HepG2 (cell line): ENCODE data around the gene SOSTDC1.

Source experiments
- MNT ChIP-seq: fragments of 450-650 bp; IDR thresholded peaks from 2 replicates; pipeline ENCODE4 v1.6.1; 2016
- POLR2AphosphoS5 ChIP-seq: IDR thresholded peaks from 2 replicates; pipeline ENCODE4 v1.6.1; 2012; ENCODE audit warnings: low read depth, low read length
- TRIM24 ChIP-seq: sonication (generic); formaldehyde crosslinking; IDR thresholded peaks from 2 replicates; pipeline ENCODE4 v1.8.0; 2022; ENCODE audit warnings: mild to moderate bottlenecking, missing genetic modification reagents
- ZFX ChIP-seq: sonication (generic); formaldehyde crosslinking; IDR thresholded peaks from 2 replicates; pipeline ENCODE4 v1.4.0; 2020; ENCODE audit warnings: mild to moderate bottlenecking, low read depth, missing genetic modification reagents, moderate library complexity
- ZNF24 ChIP-seq: fragments of 450-650 bp; IDR thresholded peaks from 2 replicates; pipeline ENCODE4 v1.6.1; 2017; ENCODE audit warnings: antibody characterized with exemption, mild to moderate bottlenecking

DNA sequence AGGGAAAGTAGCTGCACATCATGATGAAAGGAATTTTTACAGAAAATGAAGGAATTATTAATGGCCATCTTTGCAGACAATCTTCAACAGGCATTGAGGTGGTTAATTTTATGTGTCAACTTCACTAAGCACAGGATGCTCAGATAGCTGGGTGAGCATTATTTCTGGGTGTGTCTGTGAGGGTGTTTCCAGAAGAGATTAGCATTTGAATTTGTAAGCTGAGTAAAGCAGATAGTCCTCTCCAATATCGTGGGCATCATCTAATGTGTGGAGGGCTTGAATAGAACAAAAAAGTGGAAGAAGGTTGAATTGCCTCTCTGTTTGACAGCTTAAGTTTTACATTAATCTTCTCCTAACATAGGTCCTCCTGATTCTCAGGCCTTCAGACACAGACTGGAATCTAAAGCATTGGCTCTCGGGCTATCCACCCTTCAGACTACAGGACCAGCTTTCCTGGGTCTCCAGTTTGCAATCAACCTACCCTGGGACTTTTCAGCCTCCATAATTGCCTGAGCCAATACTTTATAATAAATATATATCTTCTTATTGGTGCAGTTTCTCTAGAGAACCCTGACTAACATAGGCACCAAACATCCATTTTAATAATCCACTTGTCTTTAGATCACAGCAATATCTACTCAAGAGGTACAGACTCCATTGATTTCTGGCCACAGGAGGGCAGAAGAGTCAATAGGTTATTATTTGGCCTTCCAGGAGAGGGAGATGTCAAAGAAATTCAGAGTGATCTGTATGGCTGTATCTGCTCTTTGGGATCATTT, 33.7 kb downstream of the SOSTDC1 start:
- TF ChIP-seq MNT (no peak), POLR2AphosphoS5 (no peak), TRIM24 (CRISPR knock-in tag) (no peak), ZNF24 (no peak), ZFX (CRISPR knock-in tag) (no peak)
